ENCODE measurements around the gene ALKBH4.
"Not testable (repeated sequence)": the region's sequence is repeated elsewhere in the genome, so short reads cannot be mapped to it uniquely, and the experiment has no call there.

Gene ALKBH4

DNA sequence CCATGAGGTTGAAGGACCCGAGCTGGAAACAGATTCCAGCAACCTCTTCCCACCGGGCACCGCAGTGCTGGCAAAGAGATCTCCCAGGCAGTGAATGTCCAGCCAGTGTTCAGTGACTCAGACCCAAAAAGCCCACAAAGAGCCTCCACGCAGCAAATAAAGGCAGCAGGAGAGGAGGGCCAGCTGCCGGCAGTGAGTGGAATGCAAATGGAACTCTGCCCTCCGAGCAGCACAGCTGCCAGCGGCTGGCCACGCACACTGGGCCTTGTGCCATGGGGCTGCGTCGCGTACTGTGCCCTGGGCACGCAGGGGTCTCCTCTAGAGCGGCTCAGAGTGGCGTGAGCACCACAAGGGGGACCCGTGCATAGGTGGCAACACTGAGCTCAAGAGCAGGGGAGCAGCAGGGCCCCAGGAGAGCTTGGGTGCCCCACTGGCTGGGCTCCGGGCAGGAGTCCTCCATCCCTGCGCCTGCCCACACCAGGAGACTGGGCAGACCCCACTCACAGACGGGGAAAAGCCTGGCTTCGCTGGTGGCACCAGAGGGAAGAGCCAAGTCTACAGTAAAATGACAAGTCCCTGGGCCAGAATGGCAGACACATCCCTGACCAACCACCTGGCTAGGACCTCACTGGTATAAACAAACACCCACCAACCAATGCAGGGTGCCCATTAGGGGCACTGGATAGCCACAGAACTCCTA is 10.2 kb upstream of the ALKBH4 start:
- DNase-seq = not testable (repeated sequence)

DNA sequence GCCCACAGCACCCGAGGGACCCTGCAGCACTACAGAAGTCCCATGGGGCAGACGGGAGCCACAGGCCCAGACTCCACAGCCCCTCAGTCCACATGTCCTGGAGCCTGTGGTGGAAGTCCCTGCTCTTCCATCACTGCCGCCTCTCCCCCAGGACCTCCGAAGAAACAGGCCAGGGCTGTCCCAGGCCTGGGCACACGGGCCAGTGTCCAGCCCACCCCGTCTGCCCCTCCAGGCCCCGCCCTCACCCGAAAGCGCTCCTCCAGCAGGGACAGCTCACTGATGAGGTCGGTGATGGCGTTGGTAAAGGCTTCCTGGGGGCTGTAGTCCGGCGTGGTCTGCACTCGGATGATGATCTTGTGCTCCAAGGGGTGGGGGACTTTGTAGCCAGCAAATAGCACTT is 9.5 kb upstream of the ALKBH4 start:
- DNase-seq = not testable (repeated sequence)

DNA sequence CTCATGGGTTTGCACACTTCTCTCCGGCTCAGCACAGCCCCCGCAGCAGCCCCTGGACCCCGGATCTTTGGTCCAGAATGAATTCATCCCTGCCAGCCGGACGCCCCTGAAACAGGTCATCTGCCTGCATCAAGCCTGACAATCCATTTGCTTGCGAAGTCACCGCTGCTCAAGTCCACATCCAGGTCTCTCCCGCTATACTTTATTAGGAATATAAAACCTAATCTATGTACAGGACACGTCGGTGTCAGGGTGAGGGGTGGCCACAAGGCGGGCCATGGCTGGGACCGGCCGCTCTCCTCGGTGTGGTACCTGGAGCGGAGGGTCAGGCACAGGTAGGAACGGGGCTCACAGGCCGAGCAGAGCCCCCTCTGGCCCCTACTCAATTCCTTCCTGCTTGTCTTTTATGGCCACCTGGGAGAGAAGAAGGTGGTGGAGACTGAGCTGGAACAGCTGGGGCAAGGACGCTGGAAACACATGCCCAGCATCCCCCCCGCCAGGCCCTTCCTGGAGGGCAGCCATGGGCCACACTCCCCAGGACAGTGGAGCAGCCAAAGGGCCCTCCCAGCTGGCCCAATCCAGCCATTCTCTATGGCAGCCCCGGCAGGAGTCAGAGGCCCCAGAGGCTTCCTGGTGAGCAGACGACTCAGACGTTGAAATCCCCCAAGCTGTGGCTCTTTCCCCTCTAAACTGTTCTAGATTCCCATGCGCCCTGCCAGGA is 8.8 kb upstream of the ALKBH4 start:
- no peak for DNase-seq

DNA sequence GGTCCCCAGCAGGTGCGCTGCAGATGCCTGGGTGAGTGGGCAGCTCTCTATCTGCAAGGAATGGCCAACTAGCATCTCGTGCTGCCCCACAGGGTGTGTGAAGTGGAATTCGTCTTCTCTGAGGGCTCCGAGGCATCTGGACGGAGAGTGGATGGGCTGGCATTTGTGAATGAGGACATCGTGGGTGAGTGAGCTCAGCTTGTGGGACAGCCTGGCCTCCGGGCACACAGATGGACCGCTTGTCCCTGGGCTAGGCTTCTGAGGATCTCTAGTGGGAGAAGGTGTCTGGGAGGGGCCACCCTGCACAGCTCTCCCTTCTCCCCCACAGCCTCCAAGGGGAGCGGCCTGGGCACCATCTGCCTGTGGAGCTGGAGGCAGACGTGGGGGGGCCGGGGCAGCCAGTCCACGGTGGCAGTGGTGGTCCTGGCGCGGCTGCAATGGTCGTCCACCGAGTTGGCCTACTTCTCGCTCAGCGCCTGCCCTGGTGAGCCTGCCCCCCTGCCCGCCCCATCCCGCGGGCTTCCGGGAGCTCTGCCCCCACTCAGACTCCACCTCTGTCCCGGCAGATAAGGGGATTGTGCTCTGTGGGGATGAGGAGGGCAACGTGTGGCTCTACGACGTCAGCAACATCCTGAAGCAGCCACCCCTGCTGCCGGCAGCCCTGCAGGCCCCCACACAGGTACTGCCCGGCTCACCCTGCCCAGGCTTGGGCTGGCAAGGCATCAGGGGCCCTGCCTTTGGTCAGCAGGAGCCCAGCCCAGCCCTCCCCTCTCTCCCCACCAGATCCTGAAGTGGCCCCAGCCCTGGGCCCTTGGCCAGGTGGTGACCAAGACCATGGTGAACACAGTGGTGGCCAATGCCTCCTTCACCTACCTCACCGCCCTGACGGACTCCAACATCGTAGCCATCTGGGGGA is 7.7 kb upstream of the ALKBH4 start:
- DNase-seq = no peak

DNA sequence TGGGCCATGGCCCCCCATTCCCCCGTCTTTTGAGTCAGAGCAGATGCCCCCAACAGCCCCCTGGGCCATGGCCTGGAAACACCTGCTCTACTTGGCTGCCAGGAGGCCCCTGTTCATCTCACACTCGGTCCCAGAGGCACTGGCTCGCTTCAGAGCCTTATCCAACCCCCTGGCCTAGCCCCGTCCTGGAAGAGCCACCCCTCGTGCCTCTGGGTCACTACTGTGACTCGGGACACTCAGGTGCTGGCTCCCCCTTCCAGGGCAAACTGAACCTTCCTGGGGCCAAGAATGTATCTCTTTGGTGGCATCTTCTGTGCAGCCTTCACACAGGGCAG is 7.1 kb upstream of the ALKBH4 start:
- no peak for DNase-seq

DNA sequence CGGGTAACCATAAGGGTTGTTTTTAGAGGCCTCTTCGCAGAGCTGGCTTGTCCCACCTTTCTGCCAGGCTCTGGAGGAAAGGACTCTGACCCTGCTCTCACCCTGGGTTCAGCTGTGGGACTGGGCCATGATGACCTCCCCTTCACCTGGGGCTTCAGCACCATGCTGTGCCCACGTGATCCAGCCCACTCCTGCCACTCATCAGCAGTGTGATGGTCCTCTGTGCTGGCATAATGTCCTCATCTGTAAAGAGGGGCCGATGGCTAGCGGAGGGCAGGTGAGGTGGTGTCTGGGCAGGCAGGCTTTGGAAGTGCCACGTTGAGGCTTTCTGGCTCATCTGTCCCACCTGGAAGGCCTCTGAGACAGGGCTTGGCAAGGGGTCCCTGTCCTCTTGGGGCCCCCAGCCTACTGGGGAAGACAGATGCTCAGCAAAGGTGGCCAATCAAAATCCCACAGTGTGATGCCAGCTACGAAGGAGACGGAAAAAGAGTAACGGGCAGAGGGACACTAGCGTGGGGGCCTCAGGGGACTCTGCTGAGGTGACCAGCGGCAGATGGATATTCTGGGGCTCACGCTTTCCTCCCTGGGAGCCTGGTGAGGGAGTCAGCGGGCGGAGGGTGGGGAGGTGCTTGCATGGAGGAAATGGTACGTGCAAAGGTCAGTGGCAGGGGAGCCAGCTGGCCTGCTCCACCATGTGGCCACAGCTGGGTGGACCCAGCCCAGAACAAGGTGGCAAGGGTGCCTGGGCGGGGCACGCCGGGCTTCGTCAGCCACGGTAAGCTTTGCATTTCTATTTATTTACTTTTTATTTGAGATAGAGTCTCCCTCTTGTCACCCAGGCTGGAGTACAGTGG is 5.5 kb upstream of the ALKBH4 start:
- no peak for DNase-seq

DNA sequence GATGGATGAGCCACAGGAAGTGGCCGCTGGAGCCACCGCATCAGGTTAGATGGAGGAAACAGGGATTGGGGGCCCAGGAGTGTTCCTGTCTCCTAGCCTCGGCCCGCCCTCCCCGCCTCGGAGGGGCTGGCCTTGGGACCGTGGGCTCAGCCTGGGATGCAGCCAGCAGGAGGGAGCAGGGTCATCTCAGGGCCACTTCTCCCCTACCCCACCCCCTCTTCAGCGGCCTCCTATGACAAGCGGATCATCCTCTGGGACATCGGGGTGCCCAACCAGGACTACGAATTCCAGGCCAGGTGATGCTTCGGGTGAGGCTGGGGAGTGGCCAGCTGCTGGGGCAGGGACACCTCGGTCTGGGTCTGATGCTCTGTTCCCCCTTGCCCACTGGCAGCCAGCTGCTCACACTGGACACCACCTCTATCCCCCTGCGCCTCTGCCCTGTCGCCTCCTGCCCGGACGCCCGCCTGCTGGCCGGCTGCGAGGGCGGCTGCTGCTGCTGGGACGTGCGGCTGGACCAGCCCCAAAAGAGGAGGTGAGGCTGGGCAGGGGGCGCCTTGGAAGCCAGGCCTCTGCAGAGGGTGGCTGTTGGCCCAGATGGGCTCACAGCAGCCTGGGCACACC is 4.8 kb upstream of the ALKBH4 start:
- no peak for DNase-seq

DNA sequence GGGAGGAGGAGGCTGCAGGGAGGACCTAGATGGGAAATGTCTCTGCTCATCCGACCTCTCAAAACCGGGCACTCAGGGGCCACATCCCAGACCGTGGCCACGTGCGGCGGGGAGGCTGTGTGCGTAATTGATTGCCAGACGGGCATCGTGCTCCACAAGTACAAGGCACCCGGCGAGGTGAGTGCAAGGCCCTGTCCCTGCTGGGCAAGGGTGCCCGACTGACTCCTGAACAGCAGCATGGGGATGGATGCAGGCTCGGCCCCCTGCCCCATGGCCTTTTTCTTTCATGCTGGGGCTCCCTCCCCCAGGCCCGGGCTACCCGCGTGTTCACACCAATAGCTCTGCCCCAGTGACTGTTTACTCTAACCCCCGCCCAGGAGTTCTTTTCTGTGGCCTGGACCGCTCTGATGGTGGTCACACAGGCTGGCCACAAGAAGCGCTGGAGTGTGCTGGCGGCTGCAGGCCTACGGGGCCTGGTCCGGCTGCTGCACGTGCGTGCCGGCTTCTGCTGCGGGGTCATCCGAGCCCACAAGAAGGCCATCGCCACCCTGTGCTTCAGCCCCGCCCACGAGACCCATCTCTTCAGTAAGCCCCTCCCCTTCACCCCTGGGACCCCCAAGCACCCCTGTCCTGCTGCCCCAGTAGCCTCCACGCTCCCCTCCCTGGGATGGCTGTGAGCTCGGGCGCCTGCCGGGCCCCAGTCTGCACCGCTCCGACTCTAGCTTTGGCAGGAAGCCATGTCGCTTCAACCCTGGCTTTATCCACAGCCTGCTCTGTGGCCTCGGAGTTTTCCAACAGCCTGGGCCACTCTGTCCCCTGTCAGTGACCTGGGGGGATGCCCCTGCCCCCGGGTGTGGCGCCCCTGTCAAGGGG is 4.1 kb upstream of the ALKBH4 start:
- no peak for DNase-seq

DNA sequence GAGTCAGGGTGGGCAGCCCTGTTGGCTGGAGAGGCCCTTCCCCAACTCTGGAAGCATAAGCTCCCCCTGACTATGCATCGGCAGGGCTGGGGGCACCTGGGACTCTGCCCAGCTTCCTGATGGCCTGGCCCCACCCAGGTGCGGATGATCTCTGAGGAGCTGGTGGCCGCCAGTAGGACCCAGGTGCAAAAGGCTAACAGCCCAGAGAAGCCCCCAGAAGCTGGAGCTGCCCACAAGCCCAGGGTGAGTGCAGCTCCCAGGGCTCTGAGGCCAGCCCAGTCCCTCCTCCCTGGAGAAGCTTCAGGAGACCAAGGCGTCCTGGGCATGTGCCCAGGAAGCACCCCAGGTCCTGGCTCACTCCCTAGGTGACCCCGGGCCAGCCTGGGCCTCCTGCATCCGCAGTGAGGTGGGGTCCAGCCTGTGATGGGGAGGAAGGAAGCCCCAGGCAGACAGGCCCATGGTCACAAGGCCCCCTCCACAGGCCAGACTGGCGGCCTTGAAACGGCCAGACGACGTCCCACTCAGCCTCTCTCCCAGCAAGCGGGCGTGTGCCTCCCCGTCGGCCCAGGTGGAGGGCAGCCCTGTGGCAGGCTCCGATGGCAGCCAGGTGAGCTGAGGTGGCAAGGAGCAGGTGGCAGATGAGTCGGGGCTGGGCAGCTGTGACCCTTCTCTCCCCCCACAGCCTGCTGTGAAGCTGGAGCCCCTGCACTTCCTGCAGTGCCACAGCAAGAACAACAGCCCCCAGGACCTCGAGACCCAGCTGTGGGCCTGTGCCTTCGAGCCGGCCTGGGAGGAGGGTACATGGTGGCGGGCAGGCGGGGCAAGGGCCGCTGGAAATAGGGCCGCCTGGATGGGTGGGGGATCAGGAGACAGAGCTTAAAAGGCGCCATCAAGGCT is 3.2 kb upstream of the ALKBH4 start:
- no peak for DNase-seq

DNA sequence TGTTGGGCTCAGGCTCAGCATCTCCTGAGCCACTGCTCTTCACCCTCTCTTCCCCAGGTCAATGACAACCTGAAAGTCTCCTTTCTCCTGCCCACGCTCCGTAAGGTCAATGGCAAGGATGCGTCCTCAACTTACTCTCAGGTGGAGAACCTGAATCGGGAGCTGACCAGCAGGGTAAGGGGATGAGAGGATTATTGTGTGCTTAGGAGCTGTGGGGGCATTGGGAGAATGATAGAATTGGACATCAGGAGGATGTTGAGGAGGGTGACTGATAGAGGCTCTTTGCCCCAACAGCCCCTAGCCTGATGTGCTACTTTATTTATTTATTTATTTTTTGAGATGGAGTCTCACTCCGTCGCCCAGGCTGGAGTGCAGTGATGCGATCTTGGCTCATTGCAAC is 1.4 kb upstream of the ALKBH4 start:
- DNase-seq = no peak

DNA sequence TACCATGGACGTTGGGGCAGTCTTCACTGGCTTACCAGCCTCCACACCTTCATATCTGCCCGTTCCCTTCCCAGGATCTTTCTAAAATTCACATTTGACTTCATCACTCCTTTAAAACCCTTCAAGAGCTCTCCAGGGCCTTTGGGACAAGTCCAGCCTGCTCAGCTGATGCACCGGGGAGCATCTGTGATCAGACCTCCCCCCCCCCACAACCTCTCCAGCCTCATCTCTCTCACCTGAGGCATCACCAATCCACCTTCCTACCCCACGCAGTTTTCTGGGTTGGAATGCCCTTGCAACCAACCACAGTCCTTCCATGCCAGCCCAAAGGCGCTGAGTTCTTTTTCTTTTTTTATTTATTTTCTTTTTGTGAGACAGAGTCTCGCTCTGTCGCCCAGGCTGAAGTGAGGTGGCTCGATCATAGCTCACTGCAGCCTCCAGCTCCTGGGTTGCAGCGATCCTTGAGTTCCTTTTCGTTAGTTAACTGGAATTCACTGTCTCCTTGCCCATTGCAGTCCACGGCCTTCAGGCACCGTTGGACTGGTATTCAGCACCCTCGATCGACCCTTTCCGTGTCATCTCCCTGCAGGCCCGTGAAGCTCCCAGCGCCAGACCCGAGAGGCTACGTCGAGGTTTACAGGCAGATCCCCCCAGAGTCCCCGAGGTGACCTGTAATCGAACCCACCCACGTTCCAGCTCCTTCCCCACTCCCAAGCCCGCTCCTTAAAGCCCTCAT is 654 bp downstream of the ALKBH4 start:
- DNase-seq = no peak

DNA sequence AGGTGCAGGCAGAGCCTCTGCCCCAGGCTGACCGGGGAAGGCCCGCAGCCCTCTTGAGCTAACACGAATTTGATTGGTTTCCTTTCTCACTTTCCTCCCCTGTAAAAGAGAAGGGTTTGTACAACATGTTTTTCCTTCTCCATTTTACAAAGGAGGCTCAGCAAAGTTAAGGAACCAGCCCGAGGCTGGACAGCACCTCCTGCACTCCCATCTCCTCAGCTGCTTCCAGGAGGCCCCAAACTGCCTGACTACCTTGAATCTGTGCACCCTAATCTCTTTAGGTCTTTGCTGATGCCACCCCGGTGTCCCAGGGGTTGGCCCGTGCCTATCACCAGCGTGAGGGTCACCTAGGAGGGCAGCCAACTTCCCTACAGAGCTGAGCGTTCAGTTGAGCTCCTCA is 4.2 kb downstream of the ALKBH4 start:
- no peak for DNase-seq

DNA sequence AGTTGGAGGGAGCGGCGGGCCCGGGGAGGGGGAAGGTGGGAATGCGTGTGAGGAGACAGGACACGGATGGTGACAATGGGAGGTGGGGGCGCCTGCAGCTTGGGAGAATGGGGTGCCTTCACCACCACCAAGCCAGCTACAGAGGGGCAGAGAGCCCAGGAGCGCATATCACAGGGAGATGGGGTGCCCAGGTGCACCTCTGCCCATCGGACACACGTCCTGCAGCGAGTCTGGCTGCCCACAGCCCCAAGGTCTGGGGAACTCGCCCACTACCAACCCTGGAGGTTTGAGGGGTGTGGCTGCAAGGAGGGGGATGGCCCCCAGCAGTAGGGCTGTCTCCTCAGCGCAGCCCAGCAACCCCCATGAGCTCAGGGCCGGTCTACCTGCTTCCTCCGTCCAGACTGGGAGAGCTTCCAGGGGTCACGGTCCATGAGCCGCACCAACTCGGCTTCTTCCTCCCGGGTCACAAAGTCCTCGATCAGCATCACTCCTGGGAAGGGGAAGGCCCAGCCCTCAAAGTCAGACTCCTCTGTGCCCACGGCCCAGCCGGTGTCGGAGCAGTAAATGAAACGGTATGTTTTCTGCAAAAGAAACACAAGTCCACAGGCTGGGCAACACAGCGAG is 5.3 kb downstream of the ALKBH4 start:
- no peak for DNase-seq

DNA sequence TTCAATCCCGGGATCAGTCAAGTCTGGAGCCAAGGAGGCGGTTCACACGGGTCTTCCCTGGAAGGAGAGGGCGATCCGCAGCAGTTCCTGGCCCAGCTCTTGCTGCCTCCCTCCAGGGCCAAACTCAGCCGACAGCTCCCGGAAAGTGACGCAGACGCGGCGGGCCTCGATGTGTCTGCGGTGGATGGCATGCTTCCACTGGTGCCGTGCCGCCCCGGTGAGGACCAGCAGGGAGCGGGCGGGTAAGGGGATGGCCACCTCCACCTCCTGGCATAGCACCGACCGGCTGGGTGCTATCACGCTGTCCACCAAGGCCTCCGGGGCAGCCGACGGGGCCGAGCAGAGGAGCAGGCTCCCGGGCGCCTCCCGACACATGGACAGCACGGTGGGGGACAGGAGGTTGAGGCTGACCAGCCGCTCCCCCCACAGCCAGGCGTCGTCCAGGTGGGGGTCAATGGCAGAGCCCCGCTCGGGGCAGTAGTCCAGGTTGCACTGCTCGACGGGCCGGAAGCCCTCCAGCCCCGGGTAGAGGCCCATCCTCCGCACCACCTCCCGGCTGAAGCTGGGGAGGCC is 7.2 kb downstream of the ALKBH4 start:
- no peak for DNase-seq

DNA sequence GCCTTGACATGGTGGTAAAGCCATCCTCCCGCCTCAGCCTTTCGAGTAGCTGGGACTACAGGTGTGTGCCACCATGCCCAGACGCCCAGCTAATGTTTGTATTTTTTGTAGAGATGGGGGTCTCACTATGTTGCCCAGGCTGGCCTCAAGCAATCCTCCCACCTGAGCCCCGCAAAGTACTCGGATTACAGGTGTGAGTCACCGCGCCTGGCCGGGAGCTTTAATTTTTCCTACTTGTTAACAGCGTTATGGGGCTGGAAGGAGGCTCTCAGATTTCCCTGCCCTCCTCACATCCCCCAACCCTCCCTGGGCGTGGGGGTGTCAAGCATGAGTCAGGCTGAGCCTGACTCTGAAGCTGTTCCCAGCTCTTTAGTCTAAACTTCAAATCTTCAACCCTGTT is 8.3 kb downstream of the ALKBH4 start:
- DNase-seq = no peak

DNA sequence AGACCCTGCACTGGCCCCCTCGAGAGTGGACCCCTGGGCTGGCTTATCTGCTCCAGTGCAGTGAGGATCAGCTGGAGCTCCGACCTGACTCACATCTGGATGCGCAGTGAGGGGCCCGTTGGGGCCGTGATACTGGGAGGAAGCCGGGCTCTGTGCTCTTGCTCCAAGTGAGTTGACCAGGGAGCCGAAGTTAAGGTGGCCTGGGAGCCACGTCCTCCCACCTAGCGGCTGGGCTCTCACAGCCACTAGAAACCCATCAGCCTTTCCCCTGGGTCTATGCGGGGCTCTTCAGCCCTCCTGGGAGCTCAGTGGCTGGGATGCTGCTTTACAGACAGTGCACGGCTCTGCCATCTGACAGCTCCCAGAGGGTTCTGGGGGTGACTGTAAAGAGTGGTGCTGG is 9.1 kb downstream of the ALKBH4 start:
- no peak for DNase-seq

DNA sequence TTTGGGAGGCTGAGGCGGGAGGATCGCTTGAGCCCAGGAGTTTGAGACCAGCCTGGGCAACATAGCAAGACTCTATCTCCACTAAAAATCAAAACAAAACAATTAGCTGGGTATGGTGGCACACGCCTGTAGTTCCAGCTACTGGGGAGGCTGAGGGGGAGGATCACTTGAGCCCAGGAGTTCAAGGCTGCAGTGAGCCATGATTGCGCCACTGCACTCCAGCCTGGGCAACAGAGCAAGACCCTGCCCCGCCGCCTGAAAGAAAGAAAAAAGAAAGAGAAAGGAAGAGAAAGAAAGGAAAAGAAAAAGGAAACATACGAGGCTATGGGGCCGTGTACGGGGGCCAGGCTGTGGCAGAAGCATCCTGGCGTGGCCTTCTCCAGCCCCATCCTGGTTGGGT is 9.7 kb downstream of the ALKBH4 start:
- DNase-seq = not testable (repeated sequence)

DNA sequence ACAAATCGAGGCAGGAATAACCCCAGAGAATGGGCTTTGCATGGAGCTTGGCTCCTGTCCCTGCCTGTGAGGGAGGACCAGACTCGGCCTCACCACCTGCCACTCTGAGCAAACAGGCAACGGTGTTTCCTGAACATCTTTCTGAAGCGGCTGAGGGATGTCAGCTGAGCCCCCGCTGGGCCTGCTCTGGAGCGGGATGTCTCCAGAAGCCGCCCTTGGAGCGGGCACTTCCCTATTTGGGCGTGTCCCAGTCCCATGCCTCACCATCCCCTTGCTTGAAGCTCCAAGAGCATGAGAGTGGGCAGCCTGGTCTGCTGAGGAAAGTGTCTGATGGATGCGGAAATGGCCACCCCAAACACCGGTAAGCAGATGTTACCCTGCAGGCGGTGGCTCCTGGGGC is 10.2 kb downstream of the ALKBH4 start:
- DNase-seq = no peak

DNA sequence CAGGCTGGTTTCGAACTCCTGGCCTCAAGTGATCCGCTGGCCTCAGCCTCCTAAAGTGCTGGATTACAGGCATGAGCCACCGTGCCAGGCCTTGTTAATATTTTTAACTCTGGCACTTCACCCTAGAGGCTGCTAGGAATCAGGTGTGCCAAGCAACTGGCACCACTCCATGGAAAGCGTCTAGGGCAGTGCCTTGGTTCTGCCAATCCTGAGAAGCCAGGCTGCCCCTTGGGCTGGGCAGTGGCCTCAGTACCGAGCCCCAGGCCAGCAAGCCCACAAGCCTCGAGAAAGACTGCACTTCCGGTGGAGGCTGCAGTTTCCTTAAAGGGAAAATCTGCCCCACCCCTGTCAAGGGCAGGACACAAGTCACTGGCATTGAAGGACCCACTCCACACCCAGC is 11.3 kb downstream of the ALKBH4 start:
- DNase-seq = no peak
